Measurements from ENCODE around the gene CAPN15. TPM values are rescaled to one million over a fixed set of nuclear protein-coding genes. Genes with fewer than 3 reads are reported as not detected.
A peak's percentile ranks its signal among the peaks of the same experiment; 100 is the strongest.

The CAPN15 gene
- total and polyA plus RNA-seq, 2 of the 4 experiments (the other 2 are of a cell fraction): 9.3 to 24.3 TPM

GRCh38 chr16:591231-591630 lies 63.7 kb downstream of the CAPN15 start:
- no peak for TF ChIP-seq BHLHE40 (IDR thresholded peaks at IDR 0.05; ENCODE audit: low read depth, low read length)
- no peak for TF ChIP-seq CHD1 (IDR thresholded peaks at IDR 0.05; ENCODE audit: low read depth, low read length)
- no peak for TF ChIP-seq CEBPB (IDR thresholded peaks at IDR 0.05; ENCODE audit: low read depth, low read length)
- TF ChIP-seq MAFK (IDR thresholded peaks at IDR 0.05; ENCODE audit: low read depth, low read length): no peak
- POLR2A ChIA-PET (ENCODE audit: unreplicated experiment): no interaction called here
- H3K27ac ChIP-seq (ENCODE audit: insufficient read depth, low read length): no peak overlapping the region
- no peak overlapping the region for H3K14ac ChIP-seq (replicated peaks; ENCODE audit: low read depth, low read length)
- no peak overlapping the region for H3K56ac ChIP-seq (ENCODE audit: extremely low read depth, insufficient read depth, low read length)
- peaks cover 15% of the 10 kb centered on the region for H3K4me1 ChIP-seq (ENCODE audit: control insufficient read depth, insufficient read depth, low read length)
- no peak for ATAC-seq (ENCODE audit: low read depth)
- intact Hi-C loops (cut with micrococcal nuclease) (no loop called here), in situ Hi-C loops (cut with MboI; ENCODE audit: low sequenced_read_pairs) (no loop called here), dilution Hi-C loops (cut with HindIII; ENCODE audit: low sequenced_read_pairs, unreplicated experiment) (no loop called here)
- CTCF ChIA-PET: interaction anchor here (0.7 kb wide), 1 partner anchor 50 kb away, joined by 3 read pairs; the partner anchor contains the start of gene MCRIP2
- H2BK20ac ChIP-seq (ENCODE audit: low read depth, low read length): no peak overlapping the region
- H2BK120ac ChIP-seq (ENCODE audit: low read depth, low read length): no peak overlapping the region
- peaks cover 20% of the 10 kb centered on the region; the same call in 1 of the 2 replicates for H3K9me1 ChIP-seq (ENCODE audit: insufficient read depth, low read length)
- 0 out of 2 replicates have a peak overlapping the region, but pooled peaks have one; percentile 67 for H2AK5ac ChIP-seq (ENCODE audit: low read depth, low read length)
- no peak overlapping the region for H3K18ac ChIP-seq (ENCODE audit: low read depth, low read length)
- H3K4me2 ChIP-seq (ENCODE audit: low read depth, low read length): peak overlapping the region; percentile 95
- no peak overlapping the region for H2BK15ac ChIP-seq (ENCODE audit: low read depth, low read length)
- no peak overlapping the region for H3K4ac ChIP-seq (ENCODE audit: low read depth, low read length)
- peaks cover 25 to 82% of the 10 kb centered on the region in 2 experiments; a peak in 3 of 4 replicates for H3K79me1 ChIP-seq (ENCODE audit: low read depth in 1 of 2, low read length in 2 of 2)
- no peak overlapping the region for H2AK9ac ChIP-seq (replicated peaks; ENCODE audit: low read depth, low read length, poor library complexity)
- H4K91ac ChIP-seq (ENCODE audit: insufficient read depth, low read depth, low read length): no peak overlapping the region
- H3K36me3 ChIP-seq (ENCODE audit: control insufficient read depth, insufficient read depth, low read length): 0 out of 2 replicates have a peak, but pooled peaks cover 2% of the 10 kb centered on the region
- peaks cover 56% of the 10 kb centered on the region for H4K20me1 ChIP-seq (ENCODE audit: insufficient read depth, low read length)
- no peak overlapping the region for H3K9ac ChIP-seq (ENCODE audit: low read depth, low read length)
- 76% methylated on average over 5 of the region's 8 CpGs; no CpG with 5 or more reads in 1 of the 2 experiments for WGBS, 2 experiments (ENCODE audit: extremely low coverage in 2 of 2, insufficient read length in 1 of 2)
- no peak for DNase-seq
- H3K9me3 ChIP-seq (ENCODE audit: control insufficient read depth, insufficient read depth, low read length): no peaks in the 10 kb centered on the region
- H2AFZ ChIP-seq (replicated peaks; ENCODE audit: low read length, poor library complexity): no peak overlapping the region
- no peaks in the 10 kb centered on the region for H3K27me3 ChIP-seq (ENCODE audit: control insufficient read depth, insufficient read depth, low read length)
- H2BK5ac ChIP-seq (ENCODE audit: low read depth, low read length, poor library complexity, severe bottlenecking): no peak overlapping the region
- no peak overlapping the region for H4K5ac ChIP-seq (ENCODE audit: low read depth, low read length)
- H3K4me3 ChIP-seq (ENCODE audit: insufficient read depth, low read depth, low read length): peak overlapping the region; percentile 98; the same call in 1 of the 2 replicates
- no peak overlapping the region for H4K8ac ChIP-seq (ENCODE audit: low read depth in 2 of 2, low read length in 2 of 2)
- BruUV-seq (replicated peaks): no TSS peak
- peak overlapping the region; percentile 92; the same call in 1 of the 2 replicates for H3K23ac ChIP-seq (ENCODE audit: low read depth, low read length)

All from IMR-90 (cell line).